Uterus (tissue), 2 donors: ENCODE measurements around the gene PHYKPL.

Experiments used
- POLR2A ChIP-seq, 2 donors: fragments of 450-650 bp; IDR thresholded peaks; one replicate each; pipeline ENCODE4 v1.6.1; 2016; ENCODE audit warnings: antibody characterized with exemption in 2 of 2, mild to moderate bottlenecking in 1 of 2, moderate library complexity in 1 of 2
- TF ChIP-seq, protein P1 (sequence below), 4 experiments: fragments of 200-600 bp in 2 of 4; fragments of 450-650 bp in 2 of 4; sonication (generic) in 2 of 4; IDR thresholded peaks; one replicate each; pipeline ENCODE4 v1.5.1; 2016 to 2019; ENCODE audit warnings: antibody characterized with exemption in 4 of 4, mild to moderate bottlenecking in 2 of 4, moderate library complexity in 1 of 4

DNA sequence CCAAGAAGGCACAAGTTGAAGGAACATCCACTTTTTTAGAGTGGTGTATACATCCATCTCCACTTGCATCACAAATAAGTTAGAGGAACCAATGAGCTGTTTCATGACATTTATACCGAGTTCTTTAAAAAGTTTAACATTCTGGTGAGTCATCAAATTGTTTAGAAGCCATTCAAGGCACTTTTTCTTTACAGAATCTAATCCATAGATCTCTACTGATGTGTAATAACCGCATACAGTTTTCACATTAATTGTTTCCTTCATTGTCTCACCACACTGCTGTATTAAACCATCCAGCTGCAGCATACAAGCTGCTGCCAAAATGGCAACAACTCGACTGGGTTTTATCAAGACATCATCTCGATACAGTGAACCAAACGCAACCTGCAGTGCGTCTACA is 46.2 kb downstream of the PHYKPL start:
- no peak for TF ChIP-seq POLR2A (IDR thresholded peaks at IDR 0.05)
- TF ChIP-seq, protein P1, sequence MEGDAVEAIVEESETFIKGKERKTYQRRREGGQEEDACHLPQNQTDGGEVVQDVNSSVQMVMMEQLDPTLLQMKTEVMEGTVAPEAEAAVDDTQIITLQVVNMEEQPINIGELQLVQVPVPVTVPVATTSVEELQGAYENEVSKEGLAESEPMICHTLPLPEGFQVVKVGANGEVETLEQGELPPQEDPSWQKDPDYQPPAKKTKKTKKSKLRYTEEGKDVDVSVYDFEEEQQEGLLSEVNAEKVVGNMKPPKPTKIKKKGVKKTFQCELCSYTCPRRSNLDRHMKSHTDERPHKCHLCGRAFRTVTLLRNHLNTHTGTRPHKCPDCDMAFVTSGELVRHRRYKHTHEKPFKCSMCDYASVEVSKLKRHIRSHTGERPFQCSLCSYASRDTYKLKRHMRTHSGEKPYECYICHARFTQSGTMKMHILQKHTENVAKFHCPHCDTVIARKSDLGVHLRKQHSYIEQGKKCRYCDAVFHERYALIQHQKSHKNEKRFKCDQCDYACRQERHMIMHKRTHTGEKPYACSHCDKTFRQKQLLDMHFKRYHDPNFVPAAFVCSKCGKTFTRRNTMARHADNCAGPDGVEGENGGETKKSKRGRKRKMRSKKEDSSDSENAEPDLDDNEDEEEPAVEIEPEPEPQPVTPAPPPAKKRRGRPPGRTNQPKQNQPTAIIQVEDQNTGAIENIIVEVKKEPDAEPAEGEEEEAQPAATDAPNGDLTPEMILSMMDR (IDR thresholded peaks at IDR 0.05) = no peak
